Caco-2 (cell line): Measurements from ENCODE around the gene DUSP14. TPM values are rescaled to one million over a fixed set of nuclear protein-coding genes. Genes with fewer than 3 reads are reported as not detected.

ENCODE experiments used
- BruUV-seq: library from RNA; stranded (reverse); fragments of 400-500 nt; replicated peaks from 2 replicates; lab custom pipeline; 2021; lab: Mats Ljungman, UMichigan
- CTCF ChIA-PET: fragments of 300-600 bp; sonication (Branson Sonifier 250); formaldehyde crosslinking; loops from one replicate; lab custom pipeline; 2022; ENCODE audit warnings: antibody characterized with exemption; lab: Charles Lee
- POLR2A ChIA-PET: fragments of 300-600 bp; sonication (Branson Sonifier 250); formaldehyde crosslinking; loops from one replicate; lab custom pipeline; 2022; ENCODE audit warnings: antibody characterized with exemption; lab: Charles Lee
- DNase-seq, 2 experiments: peaks; one replicate each; pipeline versions ENCODE4 v3.0.0 to v3.0.0-alpha.2; 2020 to 2022
- H3K27me3 ChIP-seq: replicated peaks from 2 replicates; pipeline ENCODE4 v1.6.0; 2011; ENCODE audit warnings: low read length; ENCODE audit not compliant: control insufficient read depth, insufficient read depth
- H3K36me3 ChIP-seq: 2 replicates; pipeline ENCODE4 v1.5.1; 2011; ENCODE audit warnings: low read length; ENCODE audit not compliant: control insufficient read depth, insufficient read depth
- H3K4me1 ChIP-seq: fragments of 250-450 bp; sonication (Bioruptor Pico); 2 replicates; pipeline ENCODE4 v1.5.1; 2020; ENCODE audit warnings: mild to moderate bottlenecking
- H3K4me3 ChIP-seq: 2 replicates; pipeline ENCODE4 v1.5.1; 2011; ENCODE audit warnings: low read depth, mild to moderate bottlenecking, control low read depth, low read length
- H3K9me3 ChIP-seq: fragments of 250-450 bp; sonication (Bioruptor Pico); 2 replicates; pipeline ENCODE4 v1.5.1; 2020; ENCODE audit warnings: mild to moderate bottlenecking, moderate library complexity
- H3K27ac Mint-ChIP-seq: one replicate; pipeline ENCODE4 v1.8.0; 2022; ENCODE audit warnings: mixed read lengths; ENCODE audit not compliant: unreplicated experiment
- H3K27me3 Mint-ChIP-seq: one replicate; pipeline ENCODE4 v1.8.0; 2022; ENCODE audit warnings: mixed read lengths; ENCODE audit not compliant: insufficient read depth, unreplicated experiment
- H3K36me3 Mint-ChIP-seq: one replicate; pipeline ENCODE4 v1.8.0; 2022; ENCODE audit warnings: mild to moderate bottlenecking, mixed read lengths; ENCODE audit not compliant: insufficient read depth, unreplicated experiment
- H3K4me1 Mint-ChIP-seq: one replicate; pipeline ENCODE4 v1.8.0; 2022; ENCODE audit warnings: low read depth, mixed read lengths; ENCODE audit not compliant: unreplicated experiment
- H3K4me3 Mint-ChIP-seq: one replicate; pipeline ENCODE4 v1.8.0; 2022; ENCODE audit warnings: mild to moderate bottlenecking, moderate library complexity, mixed read lengths; ENCODE audit not compliant: unreplicated experiment
- H3K9me3 Mint-ChIP-seq: one replicate; pipeline ENCODE4 v1.8.0; 2022; ENCODE audit warnings: mixed read lengths; ENCODE audit not compliant: unreplicated experiment
- CTCF ChIP-seq, 2 experiments: fragments of 200-600 bp in 1 of 2; IDR thresholded peaks; 1 replicate in 1 of 2; 2 replicates in 1 of 2; pipeline versions ENCODE4 v1.5.1 to v1.8.0; 2011 to 2022; ENCODE audit warnings: antibody characterized with exemption in 1 of 2, control low read depth in 1 of 2, inconsistent platforms in 1 of 2, low read depth in 1 of 2, low read length in 1 of 2, mild to moderate bottlenecking in 1 of 2, moderate library complexity in 1 of 2; ENCODE audit not compliant: insufficient read depth in 1 of 2, severe bottlenecking in 1 of 2, unreplicated experiment in 1 of 2
- intact Hi-C: fragments of 100-400 bp; cut with micrococcal nuclease; formaldehyde crosslinking; loops from one replicate; pipeline ENCODE4 v1.10.0; 2022; ENCODE audit not compliant: unreplicated experiment
- total RNA-seq: library from RNA; stranded (reverse); gene quantifications from 2 replicates; pipeline ENCODE4 v1.2.3, GENCODE V29; 2022

DUSP14 gene
- total RNA-seq, 1 experiment from 2014 or later: 32.5 TPM

GRCh38 chr17:37470181-37470580, 19.5 kb upstream of the DUSP14 start:
- intact Hi-C loops: no loop called here
- Mint-ChIP-seq H3K9me3 (no peaks in the 10 kb centered on the region), H3K36me3 (peaks cover 73% of the 10 kb centered on the region), H3K4me1 (peaks cover 13% of the 10 kb centered on the region), H3K27me3 (no peaks in the 10 kb centered on the region), H3K27ac (no peak overlapping the region), H3K4me3 (no peak overlapping the region)
- no peak for DNase-seq
- BruUV-seq: no TSS peak
- ChIA-PET POLR2A (no interaction called here), CTCF (no interaction called here)
- peaks cover under 1% of the 10 kb centered on the region for H3K4me1 ChIP-seq
- peaks cover 3% of the 10 kb centered on the region; the same call in 1 of the 2 replicates for H3K36me3 ChIP-seq
- TF ChIP-seq CTCF (IDR thresholded peaks at IDR 0.05; ENCODE audit: insufficient read depth in 1 of 2, low read depth in 1 of 2, low read length in 1 of 2, severe bottlenecking in 1 of 2, unreplicated experiment in 1 of 2): no peak
- no peak overlapping the region for H3K4me3 ChIP-seq
- H3K27me3 ChIP-seq: no peaks in the 10 kb centered on the region
- no peaks in the 10 kb centered on the region for H3K9me3 ChIP-seq

- Mint-ChIP-seq H3K27me3 (no peaks in the 10 kb centered on the region), H3K36me3 (peaks cover 69% of the 10 kb centered on the region), H3K4me3 (peak overlapping the region; percentile 42), H3K9me3 (no peaks in the 10 kb centered on the region), H3K4me1 (peaks cover 36% of the 10 kb centered on the region), H3K27ac (peak overlapping the region; percentile 90)
- no peaks in the 10 kb centered on the region for H3K9me3 ChIP-seq
- H3K36me3 ChIP-seq: peaks cover 7% of the 10 kb centered on the region; the same call in 1 of the 2 replicates
- BruUV-seq: no TSS peak
- POLR2A ChIA-PET: interaction anchor here (1.4 kb wide), 1 partner anchor 14 kb away, joined by 5 read pairs; the partner anchor contains the start of gene DUSP14
- TF ChIP-seq CTCF (IDR thresholded peaks at IDR 0.05; ENCODE audit: insufficient read depth in 1 of 2, low read depth in 1 of 2, low read length in 1 of 2, severe bottlenecking in 1 of 2, unreplicated experiment in 1 of 2): no peak
- H3K4me3 ChIP-seq: no peak overlapping the region
- no peak for DNase-seq
- intact Hi-C loops: loop anchor here (1.0 kb wide), 1 partner anchor 13 kb away; the partner anchor contains the start of gene DUSP14
- CTCF ChIA-PET: no interaction called here
- peaks cover 25% of the 10 kb centered on the region for H3K4me1 ChIP-seq
- H3K27me3 ChIP-seq: no peaks in the 10 kb centered on the region
Observed at GRCh38 chr17:37475731-37476420, 13.8 kb upstream of the DUSP14 start.

DNA sequence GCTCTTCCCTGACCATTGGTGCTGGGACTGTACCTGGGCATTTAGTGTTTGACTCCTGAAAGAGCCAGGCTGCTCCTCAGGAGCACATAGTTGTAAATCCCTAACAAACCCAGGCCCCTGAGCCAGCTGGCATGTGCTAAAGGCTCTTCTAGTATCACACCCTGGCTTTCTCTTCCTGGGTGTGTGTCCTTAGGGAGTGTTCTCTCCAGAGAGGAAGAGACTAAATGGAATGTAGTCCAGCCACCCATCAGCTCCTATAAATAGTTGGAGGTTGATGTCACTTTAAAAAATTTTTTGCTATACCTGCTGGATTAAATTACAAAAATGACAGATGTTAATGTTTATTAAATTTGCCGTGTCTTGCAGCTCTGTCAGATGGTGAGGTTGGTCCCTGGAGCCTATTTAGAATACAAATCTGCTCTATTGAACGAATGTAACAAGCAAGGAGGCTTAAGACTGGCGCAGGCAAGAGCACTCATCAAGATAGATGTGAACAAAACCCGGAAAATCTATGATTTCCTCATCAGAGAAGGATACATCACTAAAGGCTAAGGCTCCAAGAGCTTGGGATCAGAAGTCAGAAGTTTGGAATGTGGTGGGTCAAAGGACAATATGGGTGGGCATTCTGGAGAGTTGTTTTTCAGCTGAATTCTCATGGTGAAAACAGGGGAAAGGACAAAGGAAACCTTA, 13.1 kb upstream of the DUSP14 start:
- H3K4me1 Mint-ChIP-seq: peaks cover 43% of the 10 kb centered on the region
- Histone ChIP-seq H3K36me3 (peaks cover 7% of the 10 kb centered on the region; the same call in 1 of the 2 replicates), H3K27me3 (no peaks in the 10 kb centered on the region), H3K4me1 (peaks cover 25% of the 10 kb centered on the region), H3K9me3 (no peaks in the 10 kb centered on the region), H3K4me3 (no peak overlapping the region)
- H3K4me3 Mint-ChIP-seq: peak overlapping the region; percentile 42
- H3K27me3 Mint-ChIP-seq: no peaks in the 10 kb centered on the region
- peak overlapping the region; percentile 90 for H3K27ac Mint-ChIP-seq
- peak; percentile 59 to 76 for DNase-seq
- intact Hi-C loops: loop anchor here (1.0 kb wide), 1 partner anchor 13 kb away; the partner anchor contains the start of gene DUSP14
- ChIA-PET CTCF (interaction anchor here (0.9 kb wide), 1 partner anchor 133 kb away, joined by 3 read pairs; the partner anchor contains the start of gene SYNRG), POLR2A (interaction anchor here (0.5 to 1.5 kb wide), 3 partner anchors 13 to 1975 kb away, joined by 4 to 5 read pairs (median 5); partner anchors contain the start of genes DUSP14 and MED1)
- peaks cover 62% of the 10 kb centered on the region for H3K36me3 Mint-ChIP-seq
- no peak for TF ChIP-seq CTCF (IDR thresholded peaks at IDR 0.05; ENCODE audit: insufficient read depth in 1 of 2, low read depth in 1 of 2, low read length in 1 of 2, severe bottlenecking in 1 of 2, unreplicated experiment in 1 of 2)
- H3K9me3 Mint-ChIP-seq: no peaks in the 10 kb centered on the region
- no TSS peak for BruUV-seq
